OCI-LY3 (cell line): ENCODE measurements around the gene THBS2.

ENCODE experiments used
- CTCF ChIP-seq: fragments of 200-600, 300-600 bp; sonication (generic); IDR thresholded peaks from 2 replicates; pipeline ENCODE4 v1.5.1; 2014; ENCODE audit warnings: antibody characterized with exemption, low read length, low read depth
- EZH2phosphoT487 ChIP-seq: fragments of 200-600 bp; shearing (Covaris generic); IDR thresholded peaks from 2 replicates; pipeline ENCODE4 v1.6.1; 2018; ENCODE audit warnings: antibody characterized with exemption, mixed run types, low read depth

- TF ChIP-seq CTCF: no peak
- TF ChIP-seq EZH2phosphoT487: no peak
Observed at GRCh38 chr6:169217972-169218371, 35.7 kb downstream of the THBS2 start.
